Measurements from ENCODE around the gene RRM2. TPM values are rescaled to one million over a fixed set of nuclear protein-coding genes. Genes with fewer than 3 reads are reported as not detected.

The RRM2 gene
- 40.2 and 59.2 TPM in 2 replicates for total RNA-seq

GRCh38 chr2:10122500-10123280, at the start of gene RRM2:
RRM2 (plus strand) TSS chr2:10122739; CDS start chr2:10122799, 60 bp downstream.

GRCh38 chr2:10079870-10080535, 42.5 kb upstream of the RRM2 start, which contains the start of gene CYS1:
CYS1 (minus strand) TSS chr2:10080411; CDS start chr2:10080223, 188 bp downstream.

Small RNA genes lying within 50 kb of the gene (small RNA-seq; reads per million reads assigned to genes)
- gene RF00410 (not detected), gene RF00568 (not detected)

Other genes starting within 250 kb of the RRM2 start
- 0.57 and 0.65 TPM in 2 replicates for gene GRHL1, start 171.0 kb upstream of the RRM2 start, total RNA-seq
- 9.2 and 13.1 TPM in 2 replicates for gene KLF11, start 79.2 kb upstream of the RRM2 start, total RNA-seq
- 0.33 TPM in 1 of 2 replicates, not detected in the other for gene CYS1, start 42.3 kb upstream of the RRM2 start, total RNA-seq
- gene HPCAL1, start 180.2 kb downstream of the RRM2 start, total RNA-seq, result 69.6 and 71.6 TPM in 2 replicates